GM12892 (cell line): ENCODE results near the gene PHACTR3.

ENCODE experiments used
- POLR2A ChIP-seq: IDR thresholded peaks from 2 replicates; pipeline ENCODE4 v1.6.1; 2011; ENCODE audit warnings: low read depth, low read length, control low read depth
- POLR2AphosphoS5 ChIP-seq: IDR thresholded peaks from 2 replicates; pipeline ENCODE4 v1.6.1; 2011; ENCODE audit warnings: low read depth, low read length, control low read depth

DNA sequence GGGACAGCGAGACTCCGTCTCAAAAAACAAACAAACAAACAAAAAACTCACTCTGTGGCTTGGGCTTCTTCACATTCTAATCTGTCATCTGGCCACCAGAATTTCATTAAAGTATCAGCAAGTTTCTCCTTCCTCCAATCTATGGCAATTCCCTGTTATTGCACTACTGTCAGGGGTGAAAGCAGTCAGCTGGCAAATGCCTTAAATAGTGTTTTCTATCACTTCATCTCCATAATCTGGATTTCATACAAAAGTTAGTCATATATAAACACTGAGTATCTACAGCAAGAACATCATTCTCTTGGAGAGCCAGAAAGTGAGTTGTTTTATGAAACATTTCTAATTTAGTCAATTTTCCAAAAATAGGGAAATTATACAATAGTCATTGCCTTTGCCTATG is 56.1 kb downstream of the PHACTR3 start:
- no peak for TF ChIP-seq POLR2A
- no peak for TF ChIP-seq POLR2AphosphoS5
